H1 (cell line): ENCODE results near the gene SIGLEC12. TPM values are rescaled to one million over a fixed set of nuclear protein-coding genes. Genes with fewer than 3 reads are reported as not detected.

ENCODE experiments used
- CTCF ChIA-PET: fragments of 300-600 bp; sonication (Branson Sonifier 250); formaldehyde crosslinking; loops from one replicate; lab custom pipeline; 2021; ENCODE audit not compliant: partially characterized antibody; lab: Charles Lee
- POLR2A ChIA-PET: fragments of 300-600 bp; sonication (Branson Sonifier 250); formaldehyde crosslinking; loops from one replicate; lab custom pipeline; 2021; ENCODE audit warnings: inconsistent platforms; ENCODE audit not compliant: partially characterized antibody; lab: Charles Lee
- DNase-seq, 2 experiments: peaks; one replicate each; pipeline versions ENCODE4 v3.0.0 to v3.0.0-alpha.2; 2010 to 2022; ENCODE audit warnings: low spot score in 2 of 2, low read depth in 1 of 2, mixed read lengths in 1 of 2
- FAIRE-seq: peaks from 2 replicates; lab custom pipeline; 2011; peaks lifted over from hg19 to GRCh38; lab: Jason Lieb, UNC
- H2AFZ ChIP-seq: 2 replicates; pipeline ENCODE4 v1.8.1; 2012; ENCODE audit warnings: low read length, inconsistent platforms
- H2AK5ac ChIP-seq: 2 replicates; pipeline ENCODE4 v1.6.1; 2013; ENCODE audit warnings: low read depth, low read length
- H2BK120ac ChIP-seq: replicated peaks from 2 replicates; pipeline ENCODE3; 2013; ENCODE audit warnings: low read depth, low read length, inconsistent platforms
- H2BK12ac ChIP-seq: 2 replicates; pipeline ENCODE4 v1.6.1; 2013; ENCODE audit warnings: low read depth, low read length
- H2BK15ac ChIP-seq: 2 replicates; pipeline ENCODE4 v1.6.1; 2013; ENCODE audit warnings: low read length
- H2BK20ac ChIP-seq: 2 replicates; pipeline ENCODE4 v1.6.1; 2013; ENCODE audit warnings: low read length
- H2BK5ac ChIP-seq: 2 replicates; pipeline ENCODE4 v1.6.1; 2013; ENCODE audit warnings: low read depth, low read length
- H3K14ac ChIP-seq: 2 replicates; pipeline ENCODE4 v1.6.1; 2013; ENCODE audit warnings: inconsistent platforms; ENCODE audit not compliant: insufficient read length
- H3K18ac ChIP-seq: 2 replicates; pipeline ENCODE4 v1.6.1; 2013; ENCODE audit warnings: low read length; ENCODE audit errors: extremely low read depth
- H3K23ac ChIP-seq: 2 replicates; pipeline ENCODE4 v1.6.1; 2013; ENCODE audit warnings: inconsistent platforms; ENCODE audit not compliant: insufficient read length
- H3K23me2 ChIP-seq: 2 replicates; pipeline ENCODE4 v1.6.1; 2013; ENCODE audit warnings: low read depth, low read length
- H3K27ac ChIP-seq: 2 replicates; pipeline ENCODE4 v1.6.1; 2011; ENCODE audit warnings: low read depth, low read length, inconsistent platforms
- H3K27me3 ChIP-seq, 4 experiments: replicated peaks in 1 of 4; 1 replicate in 1 of 4; 2 replicates in 3 of 4; pipeline versions ENCODE4 v1.6.1 to v1.8.1; 2011 to 2013; ENCODE audit warnings: low read length in 3 of 4, mild to moderate bottlenecking in 3 of 4, inconsistent platforms in 2 of 4, mixed read lengths in 2 of 4, moderate library complexity in 1 of 4; ENCODE audit not compliant: control insufficient read depth in 3 of 4, insufficient read depth in 3 of 4; ENCODE audit errors: extremely low read depth in 1 of 4
- H3K36me3 ChIP-seq, 4 experiments: 2 replicates each; pipeline versions ENCODE4 v1.6.1 to v1.8.1; 2011 to 2013; ENCODE audit warnings: mild to moderate bottlenecking in 4 of 4, low read length in 3 of 4, moderate library complexity in 2 of 4, control low read depth in 1 of 4, inconsistent platforms in 1 of 4; ENCODE audit not compliant: insufficient read depth in 4 of 4, control insufficient read depth in 2 of 4
- H3K4ac ChIP-seq: replicated peaks from 2 replicates; pipeline ENCODE3; 2013; ENCODE audit warnings: low read length, low read depth, mixed read lengths, inconsistent platforms; ENCODE audit not compliant: insufficient read length
- H3K4me1 ChIP-seq, 4 experiments: replicated peaks in 1 of 4; 1 replicate in 1 of 4; 2 replicates in 3 of 4; pipeline versions ENCODE4 v1.6.1 to v1.8.1; 2011 to 2013; ENCODE audit warnings: low read length in 3 of 4, inconsistent platforms in 2 of 4, mixed read lengths in 1 of 4; ENCODE audit not compliant: insufficient read depth in 4 of 4, control insufficient read depth in 3 of 4
- H3K4me2 ChIP-seq, 2 experiments: 2 replicates each; pipeline versions ENCODE4 v1.6.1 to v1.8.1; 2011 to 2013; ENCODE audit warnings: low read depth in 2 of 2, low read length in 2 of 2, control low read depth in 1 of 2, inconsistent platforms in 1 of 2, mild to moderate bottlenecking in 1 of 2; ENCODE audit not compliant: insufficient read depth in 1 of 2
- H3K4me3 ChIP-seq, 4 experiments: fragments of 200-600, 300-600 bp in 1 of 4; sonication (generic), shearing (Covaris generic), sonication (Bioruptor Twin) in 1 of 4; 2 replicates each; pipeline versions ENCODE4 v1.5.1 to v1.8.1; 2011 to 2016; ENCODE audit warnings: low read length in 4 of 4, low read depth in 3 of 4, control low read depth in 2 of 4, inconsistent platforms in 2 of 4, mild to moderate bottlenecking in 2 of 4, mixed read lengths in 1 of 4, moderate library complexity in 1 of 4; ENCODE audit not compliant: insufficient read depth in 2 of 4; ENCODE audit errors: extremely low read depth in 1 of 4
- H3K56ac ChIP-seq: replicated peaks from 2 replicates; pipeline ENCODE3; 2013; ENCODE audit warnings: low read depth, mild to moderate bottlenecking, mixed read lengths, low read length, inconsistent platforms; ENCODE audit not compliant: insufficient read length
- H3K79me1 ChIP-seq: 2 replicates; pipeline ENCODE4 v1.6.1; 2013; ENCODE audit warnings: low read depth, low read length, control low read depth
- H3K79me2 ChIP-seq, 2 experiments: 2 replicates each; pipeline versions ENCODE4 v1.6.1 to v1.8.1; 2012 to 2013; ENCODE audit warnings: low read length in 2 of 2, mild to moderate bottlenecking in 2 of 2, inconsistent platforms in 1 of 2; ENCODE audit not compliant: insufficient read depth in 2 of 2, control insufficient read depth in 1 of 2
- H3K9ac ChIP-seq, 4 experiments: replicated peaks in 1 of 4; 1 replicate in 1 of 4; 2 replicates in 3 of 4; pipeline versions ENCODE4 v1.6.1 to v1.8.1; 2011 to 2013; ENCODE audit warnings: low read depth in 3 of 4, low read length in 3 of 4, control low read depth in 2 of 4, mild to moderate bottlenecking in 2 of 4, moderate library complexity in 2 of 4, inconsistent platforms in 1 of 4; ENCODE audit errors: extremely low read depth in 1 of 4
- H3K9me3 ChIP-seq, 2 experiments: 2 replicates each; pipeline versions ENCODE4 v1.6.1 to v1.8.1; 2012 to 2013; ENCODE audit warnings: mild to moderate bottlenecking in 2 of 2, moderate library complexity in 2 of 2, control low read depth in 1 of 2, inconsistent platforms in 1 of 2, low read depth in 1 of 2, low read length in 1 of 2, mixed read lengths in 1 of 2; ENCODE audit not compliant: insufficient read depth in 2 of 2
- H4K20me1 ChIP-seq, 2 experiments: replicated peaks in 1 of 2; 2 replicates each; pipeline versions ENCODE3 to v1.8.1; 2011 to 2013; ENCODE audit warnings: inconsistent platforms in 2 of 2, low read length in 2 of 2, mild to moderate bottlenecking in 1 of 2; ENCODE audit not compliant: insufficient read depth in 2 of 2, control insufficient read depth in 1 of 2
- H4K5ac ChIP-seq: 2 replicates; pipeline ENCODE4 v1.6.1; 2013; ENCODE audit warnings: low read length, low read depth, mixed read lengths, inconsistent platforms; ENCODE audit not compliant: insufficient read length
- H4K8ac ChIP-seq: 2 replicates; pipeline ENCODE4 v1.8.0; 2013; ENCODE audit warnings: mild to moderate bottlenecking, moderate library complexity, low read length, inconsistent platforms; ENCODE audit not compliant: insufficient read depth; ENCODE audit errors: extremely low read depth
- H4K91ac ChIP-seq: replicated peaks from 2 replicates; pipeline ENCODE3; 2013; ENCODE audit warnings: low read length, mixed read lengths, inconsistent platforms; ENCODE audit not compliant: insufficient read length
- PHF8 ChIP-seq: fragments of 200-600 bp; sonication (generic); conservative IDR thresholded peaks from 2 replicates; pipeline ENCODE4 v1.7.1; 2012; ENCODE audit warnings: low read depth, mild to moderate bottlenecking, inconsistent platforms, low read length, moderate library complexity
- SRF ChIP-seq: IDR thresholded peaks from 2 replicates; pipeline ENCODE4 v1.6.1; 2011; ENCODE audit warnings: mild to moderate bottlenecking, low read depth, low read length, moderate library complexity
- WGBS, 2 experiments: shearing (Covaris generic) in 1 of 2; methylation state at CpG; one replicate each; pipeline versions ENCODE4 v1.1.6 to v1.1.7; 2013 to 2015; ENCODE audit warnings: low lambda C conversion rate in 2 of 2, mixed read lengths in 2 of 2, inconsistent platforms in 1 of 2, low coverage in 1 of 2, missing lambda C conversion rate in 1 of 2; ENCODE audit not compliant: insufficient replicate concordance in 2 of 2, insufficient coverage in 1 of 2, insufficient read length in 1 of 2; ENCODE audit errors: extremely low coverage in 1 of 2, missing lambda C conversion rate in 1 of 2; 5-methylcytosine and 5-hydroxymethylcytosine counted together
- polyA plus RNA-seq, 7 experiments: library from polyadenylated mRNA; depleted of rRNA in 3 of 7; stranded (reverse) in 5 of 7; unstranded in 2 of 7; fragments of >200 nt in 5 of 7; fragments of 200-250 nt in 2 of 7; gene quantifications; 1 replicate in 5 of 7; 2 replicates in 1 of 7; 4 replicates in 1 of 7; pipeline versions ENCODE4 v1.2.1 to v1.2.3, GENCODE V29; 2011 to 2013; ENCODE audit warnings: missing spikeins in 2 of 7, mixed read lengths in 2 of 7
- total RNA-seq: library from RNA; stranded (reverse); fragmentation: NEBNext Ultra II Directional; extraction: Animal tissue kit (Norgen Biotek cat#: 25700); gene quantifications from 2 replicates; pipeline ENCODE4 v1.2.1, GENCODE V29; 2021
- TF ChIP-seq, protein P1 (sequence below), 3 experiments: IDR thresholded peaks; 1 replicate in 2 of 3; 2 replicates in 1 of 3; pipeline versions ENCODE4 v1.5.1 to v1.6.1; 2011; ENCODE audit warnings: low read length in 3 of 3, mild to moderate bottlenecking in 3 of 3, inconsistent platforms in 2 of 3, low read depth in 1 of 3, moderate library complexity in 1 of 3; ENCODE audit not compliant: insufficient read depth in 1 of 3; ENCODE audit errors: control extremely low read depth in 1 of 3

SIGLEC12 gene
- total and polyA plus RNA-seq, 2 of the 8 experiments (the other 6 are each of a cell fraction or from before 2014, with no cell fraction given), result not detected

DNA sequence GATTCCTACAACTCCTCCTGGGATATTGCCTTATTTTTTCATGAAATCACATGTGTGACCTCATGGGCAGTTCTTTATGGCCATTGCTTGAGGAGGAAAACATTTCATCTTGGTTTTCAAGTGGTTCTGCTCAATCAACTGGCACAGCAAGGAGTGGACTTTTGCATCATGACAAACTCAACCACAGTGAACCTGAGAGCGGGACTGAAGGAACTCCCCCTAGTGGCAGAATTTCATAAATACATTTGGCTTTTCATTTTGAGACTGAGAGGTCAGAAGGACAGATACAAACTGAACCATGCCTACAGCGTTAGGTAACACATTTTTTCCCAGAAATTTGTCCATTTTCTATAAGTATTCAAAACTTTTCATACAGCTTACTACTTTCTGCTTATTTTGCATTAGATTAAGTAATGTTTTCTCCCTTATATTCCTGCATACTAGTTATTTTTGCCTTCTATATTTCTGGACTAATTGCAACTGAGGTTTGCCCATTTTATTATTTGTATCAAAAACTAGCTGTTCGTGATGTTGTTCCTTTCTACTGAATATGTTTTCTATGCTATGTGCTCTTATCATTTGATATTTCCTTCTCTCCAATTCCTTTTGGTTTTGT lies 13.4 kb upstream of the SIGLEC12 start:
- Histone ChIP-seq H3K79me2 (no peaks in the 10 kb centered on the region), H2BK12ac (no peak overlapping the region), H3K14ac (no peak overlapping the region), H3K4me2 (no peak overlapping the region), H2AK5ac (no peak overlapping the region), H3K36me3 (no peaks in the 10 kb centered on the region), H3K27me3 (peaks cover 0 to 1% (median 0%) of the 10 kb centered on the region in 4 experiments; a peak in 1 of 7 replicates), H3K4ac (no peak overlapping the region), H2BK5ac (no peak overlapping the region), H4K20me1 (no peaks in the 10 kb centered on the region), H3K23me2 (no peaks in the 10 kb centered on the region), H3K9ac (no peak overlapping the region), H2BK20ac (no peak overlapping the region), H2BK15ac (no peak overlapping the region), H2BK120ac (no peak overlapping the region), H3K4me3 (no peak overlapping the region), H3K79me1 (no peaks in the 10 kb centered on the region), H3K9me3 (peaks cover 24 to 42% of the 10 kb centered on the region in 2 experiments), H3K4me1 (no peaks in the 10 kb centered on the region), H3K27ac (no peak overlapping the region), H3K18ac (no peak overlapping the region), H4K8ac (no peak overlapping the region), H4K91ac (no peak overlapping the region), H3K23ac (no peak overlapping the region), H2AFZ (no peak overlapping the region), H3K56ac (no peak overlapping the region), H4K5ac (no peak overlapping the region)
- ChIA-PET POLR2A (no interaction called here), CTCF (interaction anchor here (0.6 to 4.2 kb wide), 33 partner anchors 9 to 383 kb away, joined by 3 to 19 read pairs (median 3); partner anchors contain the start of genes CEACAM18 and SIGLEC6)
- DNase-seq, result no peak
- 44% methylated on average over 3 of the region's 3 CpGs; no CpG with 5 or more reads in 1 of the 2 experiments for WGBS, 2 experiments
- peak; percentile 88 for FAIRE-seq
- TF ChIP-seq SRF (no peak), PHF8 (no peak)
- TF ChIP-seq, protein P1, sequence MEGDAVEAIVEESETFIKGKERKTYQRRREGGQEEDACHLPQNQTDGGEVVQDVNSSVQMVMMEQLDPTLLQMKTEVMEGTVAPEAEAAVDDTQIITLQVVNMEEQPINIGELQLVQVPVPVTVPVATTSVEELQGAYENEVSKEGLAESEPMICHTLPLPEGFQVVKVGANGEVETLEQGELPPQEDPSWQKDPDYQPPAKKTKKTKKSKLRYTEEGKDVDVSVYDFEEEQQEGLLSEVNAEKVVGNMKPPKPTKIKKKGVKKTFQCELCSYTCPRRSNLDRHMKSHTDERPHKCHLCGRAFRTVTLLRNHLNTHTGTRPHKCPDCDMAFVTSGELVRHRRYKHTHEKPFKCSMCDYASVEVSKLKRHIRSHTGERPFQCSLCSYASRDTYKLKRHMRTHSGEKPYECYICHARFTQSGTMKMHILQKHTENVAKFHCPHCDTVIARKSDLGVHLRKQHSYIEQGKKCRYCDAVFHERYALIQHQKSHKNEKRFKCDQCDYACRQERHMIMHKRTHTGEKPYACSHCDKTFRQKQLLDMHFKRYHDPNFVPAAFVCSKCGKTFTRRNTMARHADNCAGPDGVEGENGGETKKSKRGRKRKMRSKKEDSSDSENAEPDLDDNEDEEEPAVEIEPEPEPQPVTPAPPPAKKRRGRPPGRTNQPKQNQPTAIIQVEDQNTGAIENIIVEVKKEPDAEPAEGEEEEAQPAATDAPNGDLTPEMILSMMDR (IDR thresholded peaks at IDR 0.05; ENCODE audit: control extremely low read depth in 1 of 3, insufficient read depth in 1 of 3, low read depth in 1 of 3, low read length in 3 of 3), result peak; percentile 21 to 74 (median 53); a peak in 3 of 4 replicates
